ENCODE results near the gene EEF1AKMT4. TPM values are rescaled to one million over a fixed set of nuclear protein-coding genes. Genes with fewer than 3 reads are reported as not detected.

The EEF1AKMT4 gene
- total and polyA plus RNA-seq, 8 donors, result 0.73 to 18.5 (median 6.1) TPM; not detected in 1

- Histone ChIP-seq H3K4me1 (peaks cover 0 to 5% (median 5%) of the 10 kb centered on the region in 4 donors), H3K27me3 (peaks cover 0 to 58% (median 8%) of the 10 kb centered on the region in 3 donors), H3K27ac (no peak overlapping the region), H3K4me3 (no peak overlapping the region), H3K36me3 (no peaks in the 10 kb centered on the region), H3K9me3 (no peaks in the 10 kb centered on the region)
- TF ChIP-seq EP300 (IDR thresholded peaks at IDR 0.05) (no peak), POLR2AphosphoS5 (IDR thresholded peaks at IDR 0.05) (no peak), CTCF (IDR thresholded peaks at IDR 0.05) (no peak), POLR2A (IDR thresholded peaks at IDR 0.05) (no peak)
- no peak for DNase-seq
- WGBS, 5 donors, result 74 to 88% (median 81%) methylated on average over 3 of the region's 3 CpGs
- intact Hi-C loops (cut with DNase I; ENCODE audit: low total_unique reads), result no loop called here
These were observed 25.5 kb upstream of the EEF1AKMT4 start for GRCh38 chr3:184223946-184224345.

GRCh38 chr3:184227481-184227935 lies 22.0 kb upstream of the EEF1AKMT4 start:
- TF ChIP-seq CTCF (IDR thresholded peaks at IDR 0.05), result peak in 5 of 7 experiments; percentile 45 to 84 (median 78)
- TF ChIP-seq POLR2AphosphoS5 (IDR thresholded peaks at IDR 0.05), result no peak
- Histone ChIP-seq H3K27ac (no peak overlapping the region), H3K4me1 (peaks cover 19 to 29% (median 27%) of the 10 kb centered on the region in 4 donors), H3K36me3 (no peaks in the 10 kb centered on the region), H3K9me3 (no peaks in the 10 kb centered on the region), H3K27me3 (peaks cover 16 to 67% (median 42%) of the 10 kb centered on the region in 3 donors), H3K4me3 (no peak overlapping the region)
- intact Hi-C loops (cut with DNase I; ENCODE audit: low total_unique reads), result no loop called here
- 44 to 52% (median 48%) methylated on average over 2 of the region's 2 CpGs for WGBS, 5 donors
- DNase-seq, result peak; percentile 36 to 53

- peaks cover 16 to 78% (median 49%) of the 10 kb centered on the region in 3 donors for H3K27me3 ChIP-seq
- no peaks in the 10 kb centered on the region for H3K9me3 ChIP-seq
- TF ChIP-seq EP300 (IDR thresholded peaks at IDR 0.05) (no peak), POLR2AphosphoS5 (IDR thresholded peaks at IDR 0.05) (no peak), POLR2A (IDR thresholded peaks at IDR 0.05) (no peak), CTCF (IDR thresholded peaks at IDR 0.05) (no peak)
- no peaks in the 10 kb centered on the region for H3K36me3 ChIP-seq
- peaks cover 19 to 29% (median 27%) of the 10 kb centered on the region in 4 donors for H3K4me1 ChIP-seq
- H3K27ac ChIP-seq, result no peak overlapping the region
- intact Hi-C loops (cut with DNase I; ENCODE audit: low total_unique reads), result no loop called here
- H3K4me3 ChIP-seq, result peak overlapping the region in 3 of 4 donors; percentile 48 to 64 (median 63)
- WGBS, 5 donors, result 41 to 45% (median 42%) methylated on average over 12 of the region's 12 CpGs
- DNase-seq, result no peak
These were observed 20.9 kb upstream of the EEF1AKMT4 start for GRCh38 chr3:184228376-184229137.

GRCh38 chr3:184229394-184230080 lies 19.9 kb upstream of the EEF1AKMT4 start, which contains the start of gene VWA5B2:
TSS of gene VWA5B2 (plus strand) at chr3:184229585. CDS start at chr3:184230529, 944 bp downstream.
- Histone ChIP-seq H3K4me3 (peak within 1 kb of the TSS; percentile 48 to 64 (median 58)), H3K9me3 (no peaks in the 10 kb centered on the region), H3K4me1 (peaks cover 19 to 29% (median 27%) of the 10 kb centered on the region in 4 donors), H3K36me3 (no peaks in the 10 kb centered on the region), H3K27me3 (peaks cover 16 to 85% (median 53%) of the 10 kb centered on the region in 3 donors), H3K27ac (peak within 1 kb of the TSS in 3 of 5 donors; percentile 6 to 48 (median 37))
- intact Hi-C loops (cut with DNase I; ENCODE audit: low total_unique reads), result loop anchor here (10.0 kb wide), 1 partner anchor 335 kb away; no protein-coding TSS in a partner anchor
- peak; percentile 73 to 93 for DNase-seq
- 0 to 3% (median 1%) methylated on average over 23 to 65 of the region's 66 CpGs for WGBS, 5 donors
- peak in 4 of 7 experiments; percentile 10 to 23 (median 19) for TF ChIP-seq CTCF (IDR thresholded peaks at IDR 0.05)
- peak in 2 of 3 donors; percentile 24 to 57 for TF ChIP-seq POLR2AphosphoS5 (IDR thresholded peaks at IDR 0.05)
- TF ChIP-seq POLR2A (IDR thresholded peaks at IDR 0.05), result no peak

Data from stomach (tissue), 9 donors.